HG03066 (cell line): Measurements from ENCODE around the gene GLUD1.
A peak's percentile ranks its signal among the peaks of the same experiment; 100 is the strongest.
"Not testable (repeated sequence)": the region's sequence is repeated elsewhere in the genome, so short reads cannot be mapped to it uniquely, and the experiment has no call there.

Experiments
- ATAC-seq: cut with Tn5 transposase; IDR thresholded peaks from one replicate; pipeline ENCODE4 v1.9.1; 2021; ENCODE audit warnings: low read depth; ENCODE audit not compliant: unreplicated experiment

The GLUD1 gene

GRCh38 chr10:87094373-87095235 is at the start of gene GLUD1, which contains the start of gene SHLD2:
Gene GLUD1 (minus strand): TSS chr10:87094843. CDS start chr10:87094769, 74 bp downstream.
Gene SHLD2 (plus strand): TSS chr10:87095206. CDS start chr10:87151355, 56,149 bp downstream.
- ATAC-seq, result peak; percentile 64

GRCh38 chr10:87143109-87143418 is 48.4 kb upstream of the GLUD1 start:
- ATAC-seq, result not testable (repeated sequence)

- not testable (repeated sequence) for ATAC-seq
Observed at GRCh38 chr10:87142230-87143108, 47.8 kb upstream of the GLUD1 start.

GRCh38 chr10:87137478-87137877 is 42.8 kb upstream of the GLUD1 start:
- ATAC-seq, result not testable (repeated sequence)

- not testable (repeated sequence) for ATAC-seq
Observed at GRCh38 chr10:87134440-87134839, 39.8 kb upstream of the GLUD1 start.

GRCh38 chr10:87133936-87134335 is 39.3 kb upstream of the GLUD1 start:
- not testable (repeated sequence) for ATAC-seq

- not testable (repeated sequence) for ATAC-seq
Observed at GRCh38 chr10:87132176-87132575, 37.5 kb upstream of the GLUD1 start.

- ATAC-seq, result not testable (repeated sequence)
Observed at GRCh38 chr10:87127607-87128156, 33.0 kb upstream of the GLUD1 start.

GRCh38 chr10:87127048-87127447 is 32.4 kb upstream of the GLUD1 start:
- ATAC-seq, result not testable (repeated sequence)

GRCh38 chr10:87123351-87123750 is 28.7 kb upstream of the GLUD1 start:
- not testable (repeated sequence) for ATAC-seq

- not testable (repeated sequence) for ATAC-seq
Observed at GRCh38 chr10:87119029-87119428, 24.4 kb upstream of the GLUD1 start.

- not testable (repeated sequence) for ATAC-seq
Observed at GRCh38 chr10:87118122-87118521, 23.5 kb upstream of the GLUD1 start.

- no peak for ATAC-seq
Observed at GRCh38 chr10:87105446-87106124, 10.9 kb upstream of the GLUD1 start.

GRCh38 chr10:87104727-87105126 is 10.1 kb upstream of the GLUD1 start:
- ATAC-seq, result not testable (repeated sequence)

- no peak for ATAC-seq
Observed at GRCh38 chr10:87101996-87102395, 7.4 kb upstream of the GLUD1 start.

- peak; percentile 50 for ATAC-seq
Observed at GRCh38 chr10:87095236-87095945, 748 bp upstream of the GLUD1 start.

- peak; percentile 22 for ATAC-seq
Observed at GRCh38 chr10:87093632-87094372, 841 bp downstream of the GLUD1 start.

GRCh38 chr10:87092861-87093631 is 1.6 kb downstream of the GLUD1 start:
- no peak for ATAC-seq
